Measurements from ENCODE around the gene RHBDL1.

RHBDL1 gene

GRCh38 chr16:700684-701584 lies 25.5 kb downstream of the RHBDL1 start:
- H3K36me3 ChIP-seq (ENCODE audit: low read length): no peaks in the 10 kb centered on the region
- no peaks in the 10 kb centered on the region for H4K20me1 ChIP-seq (ENCODE audit: low read depth, low read length)
- no peak overlapping the region for H3K9ac ChIP-seq (ENCODE audit: low read length)
- no peaks in the 10 kb centered on the region for H3F3A ChIP-seq (ENCODE audit: insufficient read depth)
- H3K27ac ChIP-seq (ENCODE audit: low read depth, low read length): no peak overlapping the region
- no peaks in the 10 kb centered on the region for H3K9me2 ChIP-seq (replicated peaks; ENCODE audit: insufficient read depth, low read length)
- H3K9me3 ChIP-seq (ENCODE audit: insufficient read depth, low read length): no peaks in the 10 kb centered on the region
- no peak overlapping the region for H2AFZ ChIP-seq (ENCODE audit: low read depth, low read length, severe bottlenecking)
- no peak for TF ChIP-seq CTCF (IDR thresholded peaks at IDR 0.05; ENCODE audit: insufficient read depth, low read length, poor library complexity, severe bottlenecking)
- TF ChIP-seq EZH2phosphoT487 (conservative IDR thresholded peaks at IDR 0.05; ENCODE audit: low read length): no peak
- H3K4me2 ChIP-seq (ENCODE audit: low read depth, low read length, poor library complexity, severe bottlenecking): no peak overlapping the region
- H3K4me3 ChIP-seq (ENCODE audit: insufficient read depth, low read length, poor library complexity, severe bottlenecking): no peak overlapping the region
- H3K79me2 ChIP-seq (ENCODE audit: insufficient read depth, low read length): no peaks in the 10 kb centered on the region
- H3K27me3 ChIP-seq (ENCODE audit: low read length): no peaks in the 10 kb centered on the region

DNA sequence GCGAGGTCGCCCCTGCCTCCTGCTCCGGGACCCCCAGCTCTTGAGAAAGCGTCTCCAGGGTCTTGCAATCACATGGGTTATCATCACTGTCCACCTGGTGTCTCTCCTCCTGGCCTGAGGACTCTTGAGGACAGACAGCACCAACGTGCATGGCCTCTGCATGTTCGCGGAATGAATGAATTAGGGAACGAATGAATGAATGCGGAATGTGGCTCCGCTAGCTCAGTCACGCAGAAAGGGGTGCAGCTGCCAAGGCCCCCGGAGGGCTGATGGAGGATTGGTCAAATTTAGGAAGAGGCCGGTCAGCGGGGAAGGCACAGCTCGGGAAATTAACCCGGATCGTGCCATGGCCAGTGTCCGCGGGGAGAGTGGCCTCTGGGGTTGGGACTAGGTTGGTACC lies 26.9 kb downstream of the RHBDL1 start:
- Histone ChIP-seq H4K20me1 (ENCODE audit: low read depth, low read length) (no peaks in the 10 kb centered on the region), H3K79me2 (ENCODE audit: insufficient read depth, low read length) (no peaks in the 10 kb centered on the region), H3K36me3 (ENCODE audit: low read length) (no peaks in the 10 kb centered on the region), H3K27ac (ENCODE audit: low read depth, low read length) (no peak overlapping the region), H2AFZ (ENCODE audit: low read depth, low read length, severe bottlenecking) (no peak overlapping the region), H3K27me3 (ENCODE audit: low read length) (no peaks in the 10 kb centered on the region), H3K9me3 (ENCODE audit: insufficient read depth, low read length) (no peaks in the 10 kb centered on the region), H3K9ac (ENCODE audit: low read length) (no peak overlapping the region), H3K4me3 (ENCODE audit: insufficient read depth, low read length, poor library complexity, severe bottlenecking) (no peak overlapping the region), H3F3A (ENCODE audit: insufficient read depth) (no peaks in the 10 kb centered on the region), H3K4me2 (ENCODE audit: low read depth, low read length, poor library complexity, severe bottlenecking) (no peak overlapping the region), H3K9me2 (replicated peaks; ENCODE audit: insufficient read depth, low read length) (no peaks in the 10 kb centered on the region)
- no peak for TF ChIP-seq EZH2phosphoT487 (conservative IDR thresholded peaks at IDR 0.05; ENCODE audit: low read length)
- TF ChIP-seq CTCF (IDR thresholded peaks at IDR 0.05; ENCODE audit: insufficient read depth, low read length, poor library complexity, severe bottlenecking): no peak

- H3K9me3 ChIP-seq (ENCODE audit: insufficient read depth, low read length): no peaks in the 10 kb centered on the region
- no peaks in the 10 kb centered on the region for H3K27me3 ChIP-seq (ENCODE audit: low read length)
- no peaks in the 10 kb centered on the region for H3F3A ChIP-seq (ENCODE audit: insufficient read depth)
- H3K9ac ChIP-seq (ENCODE audit: low read length): no peak overlapping the region
- H3K79me2 ChIP-seq (ENCODE audit: insufficient read depth, low read length): no peaks in the 10 kb centered on the region
- no peaks in the 10 kb centered on the region for H3K36me3 ChIP-seq (ENCODE audit: low read length)
- no peak overlapping the region for H2AFZ ChIP-seq (ENCODE audit: low read depth, low read length, severe bottlenecking)
- H4K20me1 ChIP-seq (ENCODE audit: low read depth, low read length): no peaks in the 10 kb centered on the region
- no peak for TF ChIP-seq EZH2phosphoT487 (conservative IDR thresholded peaks at IDR 0.05; ENCODE audit: low read length)
- no peak for TF ChIP-seq CTCF (IDR thresholded peaks at IDR 0.05; ENCODE audit: insufficient read depth, low read length, poor library complexity, severe bottlenecking)
- H3K4me3 ChIP-seq (ENCODE audit: insufficient read depth, low read length, poor library complexity, severe bottlenecking): no peak overlapping the region
- H3K9me2 ChIP-seq (replicated peaks; ENCODE audit: insufficient read depth, low read length): no peaks in the 10 kb centered on the region
- H3K27ac ChIP-seq (ENCODE audit: low read depth, low read length): no peak overlapping the region
- H3K4me2 ChIP-seq (ENCODE audit: low read depth, low read length, poor library complexity, severe bottlenecking): no peak overlapping the region
Measured at GRCh38 chr16:703406-703805, 27.9 kb downstream of the RHBDL1 start.

Data from SU-DHL-6 (cell line).